ENCODE results near the gene ME3.

ME3 gene

GRCh38 chr11:86570451-86570850, 102.0 kb downstream of the ME3 start:
- H2AFZ ChIP-seq (ENCODE audit: low read length), result no peak overlapping the region
- no peak overlapping the region for H3K14ac ChIP-seq (ENCODE audit: low read length)
- no peak overlapping the region for H2BK12ac ChIP-seq (ENCODE audit: low read length)
- H2BK120ac ChIP-seq (ENCODE audit: low read depth, low read length), result no peak overlapping the region
- H3K4me3 ChIP-seq (ENCODE audit: low read length in 2 of 2), result no peak overlapping the region
- H2BK5ac ChIP-seq (ENCODE audit: low read length), result no peak overlapping the region
- H2AK5ac ChIP-seq (ENCODE audit: low read depth, low read length), result no peak overlapping the region
- no peaks in the 10 kb centered on the region for H3K9me3 ChIP-seq (replicated peaks in 1 of 2; ENCODE audit: control insufficient read depth in 2 of 2, insufficient read depth in 1 of 2, low read depth in 1 of 2, low read length in 2 of 2)
- peaks cover 6 to 8% of the 10 kb centered on the region in 2 donors for H3K4me1 ChIP-seq (ENCODE audit: control insufficient read depth in 2 of 2, insufficient read depth in 1 of 2, low read depth in 1 of 2, low read length in 2 of 2)
- H3K27ac ChIP-seq (replicated peaks; ENCODE audit: low read length), result no peak overlapping the region
- H4K8ac ChIP-seq (ENCODE audit: low read depth, low read length), result peak overlapping the region; percentile 73
- no peak overlapping the region for H3K4ac ChIP-seq (ENCODE audit: low read length)
- no peak overlapping the region for H3K23ac ChIP-seq (ENCODE audit: low read depth, low read length, poor library complexity)
- no peak overlapping the region for H4K91ac ChIP-seq (ENCODE audit: low read depth, low read length, poor library complexity)
- H3K27me3 ChIP-seq (ENCODE audit: control insufficient read depth in 3 of 3, insufficient read depth in 3 of 3, low read depth in 1 of 3, low read length in 3 of 3), result no peaks in the 10 kb centered on the region
- H3K4me2 ChIP-seq (ENCODE audit: insufficient read depth, low read length, poor library complexity, severe bottlenecking), result no peak overlapping the region
- no peak overlapping the region for H3K9ac ChIP-seq (ENCODE audit: low read depth, low read length, poor library complexity)
- no peak for DNase-seq (ENCODE audit: low spot score)
- H3K36me3 ChIP-seq (replicated peaks in 1 of 2; ENCODE audit: control insufficient read depth in 2 of 2, insufficient read depth in 2 of 2, low read length in 2 of 2), result no peaks in the 10 kb centered on the region
- peak overlapping the region; percentile 41 for H3K18ac ChIP-seq (ENCODE audit: low read length)
- WGBS, 2 donors (ENCODE audit: extremely low coverage in 2 of 2, insufficient read length in 2 of 2, insufficient replicate concordance in 1 of 2), result no CpG with 5 or more reads among the region's 3 CpGs
- H3K79me1 ChIP-seq (ENCODE audit: low read depth, low read length), result peaks cover 3% of the 10 kb centered on the region
- no peak overlapping the region for H2BK15ac ChIP-seq (ENCODE audit: low read length)

- Histone ChIP-seq H2AK5ac (ENCODE audit: low read depth, low read length) (no peak overlapping the region), H3K36me3 (replicated peaks in 1 of 2; ENCODE audit: control insufficient read depth in 2 of 2, insufficient read depth in 2 of 2, low read length in 2 of 2) (no peaks in the 10 kb centered on the region), H3K4me2 (ENCODE audit: insufficient read depth, low read length, poor library complexity, severe bottlenecking) (no peak overlapping the region), H2BK15ac (ENCODE audit: low read length) (no peak overlapping the region), H3K27ac (replicated peaks; ENCODE audit: low read length) (no peak overlapping the region), H3K4me3 (ENCODE audit: low read length in 2 of 2) (no peak overlapping the region), H3K23ac (ENCODE audit: low read depth, low read length, poor library complexity) (no peak overlapping the region), H2BK12ac (ENCODE audit: low read length) (no peak overlapping the region), H2AFZ (ENCODE audit: low read length) (no peak overlapping the region), H3K4me1 (ENCODE audit: control insufficient read depth in 2 of 2, insufficient read depth in 1 of 2, low read depth in 1 of 2, low read length in 2 of 2) (peaks cover 8 to 11% of the 10 kb centered on the region in 2 donors), H3K18ac (ENCODE audit: low read length) (no peak overlapping the region), H3K79me1 (ENCODE audit: low read depth, low read length) (peaks cover 3% of the 10 kb centered on the region), H3K27me3 (ENCODE audit: control insufficient read depth in 3 of 3, insufficient read depth in 3 of 3, low read depth in 1 of 3, low read length in 3 of 3) (no peaks in the 10 kb centered on the region), H4K91ac (ENCODE audit: low read depth, low read length, poor library complexity) (no peak overlapping the region), H3K4ac (ENCODE audit: low read length) (no peak overlapping the region), H3K9ac (ENCODE audit: low read depth, low read length, poor library complexity) (no peak overlapping the region), H2BK5ac (ENCODE audit: low read length) (no peak overlapping the region), H4K8ac (ENCODE audit: low read depth, low read length) (no peak overlapping the region), H3K9me3 (replicated peaks in 1 of 2; ENCODE audit: control insufficient read depth in 2 of 2, insufficient read depth in 1 of 2, low read depth in 1 of 2, low read length in 2 of 2) (no peaks in the 10 kb centered on the region), H2BK120ac (ENCODE audit: low read depth, low read length) (no peak overlapping the region), H3K14ac (ENCODE audit: low read length) (no peak overlapping the region)
- DNase-seq (ENCODE audit: low spot score), result no peak
- WGBS, 2 donors (ENCODE audit: extremely low coverage in 2 of 2, insufficient read length in 2 of 2, insufficient replicate concordance in 1 of 2), result no CpG with 5 or more reads among the region's 5 CpGs
Measured at GRCh38 chr11:86570020-86570419, 102.4 kb downstream of the ME3 start.

- Histone ChIP-seq H2BK15ac (ENCODE audit: low read length) (no peak overlapping the region), H2BK120ac (ENCODE audit: low read depth, low read length) (no peak overlapping the region), H4K91ac (ENCODE audit: low read depth, low read length, poor library complexity) (no peak overlapping the region), H4K8ac (ENCODE audit: low read depth, low read length) (no peak overlapping the region), H3K27ac (replicated peaks; ENCODE audit: low read length) (no peak overlapping the region), H3K4me2 (ENCODE audit: insufficient read depth, low read length, poor library complexity, severe bottlenecking) (no peak overlapping the region), H3K9ac (ENCODE audit: low read depth, low read length, poor library complexity) (no peak overlapping the region), H3K18ac (ENCODE audit: low read length) (no peak overlapping the region), H2AFZ (ENCODE audit: low read length) (no peak overlapping the region), H2BK5ac (ENCODE audit: low read length) (no peak overlapping the region), H3K9me3 (replicated peaks in 1 of 2; ENCODE audit: control insufficient read depth in 2 of 2, insufficient read depth in 1 of 2, low read depth in 1 of 2, low read length in 2 of 2) (no peaks in the 10 kb centered on the region), H3K79me1 (ENCODE audit: low read depth, low read length) (peaks cover 3% of the 10 kb centered on the region), H3K23ac (ENCODE audit: low read depth, low read length, poor library complexity) (no peak overlapping the region), H3K36me3 (replicated peaks in 1 of 2; ENCODE audit: control insufficient read depth in 2 of 2, insufficient read depth in 2 of 2, low read length in 2 of 2) (no peaks in the 10 kb centered on the region), H3K4me3 (ENCODE audit: low read length in 2 of 2) (no peak overlapping the region), H3K27me3 (ENCODE audit: control insufficient read depth in 3 of 3, insufficient read depth in 3 of 3, low read depth in 1 of 3, low read length in 3 of 3) (no peaks in the 10 kb centered on the region), H2BK12ac (ENCODE audit: low read length) (no peak overlapping the region), H2AK5ac (ENCODE audit: low read depth, low read length) (no peak overlapping the region), H3K4me1 (ENCODE audit: control insufficient read depth in 2 of 2, insufficient read depth in 1 of 2, low read depth in 1 of 2, low read length in 2 of 2) (peaks cover 7 to 12% of the 10 kb centered on the region in 2 donors), H3K4ac (ENCODE audit: low read length) (no peak overlapping the region), H3K14ac (ENCODE audit: low read length) (no peak overlapping the region)
- DNase-seq (ENCODE audit: low spot score), result no peak
- no CpG with 5 or more reads among the region's 7 CpGs for WGBS, 2 donors (ENCODE audit: extremely low coverage in 2 of 2, insufficient read length in 2 of 2, insufficient replicate concordance in 1 of 2)
Measured at GRCh38 chr11:86569109-86569508, 103.3 kb downstream of the ME3 start.

GRCh38 chr11:86565801-86566312, 106.6 kb downstream of the ME3 start:
- Histone ChIP-seq H3K4ac (ENCODE audit: low read length) (no peak overlapping the region), H3K4me1 (ENCODE audit: control insufficient read depth in 2 of 2, insufficient read depth in 1 of 2, low read depth in 1 of 2, low read length in 2 of 2) (peaks cover 5 to 12% of the 10 kb centered on the region in 2 donors), H2BK15ac (ENCODE audit: low read length) (no peak overlapping the region), H4K91ac (ENCODE audit: low read depth, low read length, poor library complexity) (no peak overlapping the region), H2BK120ac (ENCODE audit: low read depth, low read length) (no peak overlapping the region), H2BK5ac (ENCODE audit: low read length) (no peak overlapping the region), H3K4me3 (ENCODE audit: low read length in 2 of 2) (no peak overlapping the region), H3K27ac (replicated peaks; ENCODE audit: low read length) (peak overlapping the region; percentile 7), H2BK12ac (ENCODE audit: low read length) (no peak overlapping the region), H3K36me3 (replicated peaks in 1 of 2; ENCODE audit: control insufficient read depth in 2 of 2, insufficient read depth in 2 of 2, low read length in 2 of 2) (peaks cover 0 to 2% of the 10 kb centered on the region in 2 donors), H3K14ac (ENCODE audit: low read length) (no peak overlapping the region), H3K18ac (ENCODE audit: low read length) (peak overlapping the region; percentile 76), H3K9ac (ENCODE audit: low read depth, low read length, poor library complexity) (no peak overlapping the region), H3K4me2 (ENCODE audit: insufficient read depth, low read length, poor library complexity, severe bottlenecking) (no peak overlapping the region), H3K27me3 (ENCODE audit: control insufficient read depth in 3 of 3, insufficient read depth in 3 of 3, low read depth in 1 of 3, low read length in 3 of 3) (no peaks in the 10 kb centered on the region), H3K79me1 (ENCODE audit: low read depth, low read length) (peaks cover 3% of the 10 kb centered on the region), H4K8ac (ENCODE audit: low read depth, low read length) (no peak overlapping the region), H2AK5ac (ENCODE audit: low read depth, low read length) (no peak overlapping the region), H3K23ac (ENCODE audit: low read depth, low read length, poor library complexity) (no peak overlapping the region), H3K9me3 (replicated peaks in 1 of 2; ENCODE audit: control insufficient read depth in 2 of 2, insufficient read depth in 1 of 2, low read depth in 1 of 2, low read length in 2 of 2) (peaks cover 0 to 12% of the 10 kb centered on the region in 2 donors), H2AFZ (ENCODE audit: low read length) (peak overlapping the region; percentile 74)
- no peak for DNase-seq (ENCODE audit: low spot score)
- WGBS, 2 donors (ENCODE audit: extremely low coverage in 2 of 2, insufficient read length in 2 of 2, insufficient replicate concordance in 1 of 2), result no CpG with 5 or more reads among the region's 2 CpGs

All from neuronal stem cell (in vitro differentiated cells).